ENCODE results near the gene WAC. TPM values are rescaled to one million over a fixed set of nuclear protein-coding genes. Genes with fewer than 3 reads are reported as not detected.

The WAC gene
- total and polyA plus RNA-seq, 2 experiments from 2014 or later = 59.4 to 116 TPM

DNA sequence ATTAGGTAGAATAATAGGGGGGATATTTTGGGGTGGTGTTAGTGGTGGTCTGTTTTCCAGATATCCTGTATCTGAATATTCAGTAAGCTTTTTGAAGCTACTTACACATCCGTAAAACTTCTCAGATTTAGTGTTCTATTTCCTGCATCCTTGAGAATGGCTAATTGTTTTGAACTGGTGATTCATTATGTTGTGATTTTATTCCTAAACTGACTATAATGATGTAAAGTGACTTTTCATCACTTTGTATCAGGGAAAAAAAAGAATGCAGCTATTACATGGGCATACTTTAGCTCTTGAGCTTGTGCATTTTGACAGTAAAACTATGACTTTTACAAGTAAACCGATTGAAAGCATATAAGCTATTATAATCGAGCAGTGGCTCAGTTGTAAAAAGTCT, 18.2 kb downstream of the WAC start:
- Histone ChIP-seq H2AFZ (no peak overlapping the region), H3K9me2 (ENCODE audit: insufficient read depth) (no peaks in the 10 kb centered on the region), H3K4me1 (ENCODE audit: insufficient read depth) (peaks cover 4% of the 10 kb centered on the region; the same call in 1 of the 2 replicates), H3K27ac (ENCODE audit: low read depth) (no peak overlapping the region), H3K36me3 (ENCODE audit: insufficient read depth) (peaks cover 8% of the 10 kb centered on the region; the same call in 1 of the 2 replicates), H3K4me2 (no peak overlapping the region), H3K4me3 (no peak overlapping the region), H3K27me3 (ENCODE audit: insufficient read depth) (no peaks in the 10 kb centered on the region), H3F3A (replicated peaks; ENCODE audit: low read depth) (no peaks in the 10 kb centered on the region), H3K79me2 (replicated peaks; ENCODE audit: insufficient read depth) (peaks cover 100% of the 10 kb centered on the region), H4K20me1 (replicated peaks; ENCODE audit: insufficient read depth) (peaks cover 64% of the 10 kb centered on the region)
- DNase-seq (ENCODE audit: low spot score) = no peak
- Mint-ChIP-seq H3K4me3 (no peak overlapping the region), H3K27ac (no peak overlapping the region), H3K4me1 (peaks cover 44% of the 10 kb centered on the region), H3K36me3 (ENCODE audit: low read depth) (peaks cover 69% of the 10 kb centered on the region), H3K9me3 (no peaks in the 10 kb centered on the region), H3K27me3 (ENCODE audit: insufficient read depth, low read depth, poor library complexity) (peaks cover 10% of the 10 kb centered on the region)
- ATAC-seq = no peak
- TF ChIP-seq, protein P1, sequence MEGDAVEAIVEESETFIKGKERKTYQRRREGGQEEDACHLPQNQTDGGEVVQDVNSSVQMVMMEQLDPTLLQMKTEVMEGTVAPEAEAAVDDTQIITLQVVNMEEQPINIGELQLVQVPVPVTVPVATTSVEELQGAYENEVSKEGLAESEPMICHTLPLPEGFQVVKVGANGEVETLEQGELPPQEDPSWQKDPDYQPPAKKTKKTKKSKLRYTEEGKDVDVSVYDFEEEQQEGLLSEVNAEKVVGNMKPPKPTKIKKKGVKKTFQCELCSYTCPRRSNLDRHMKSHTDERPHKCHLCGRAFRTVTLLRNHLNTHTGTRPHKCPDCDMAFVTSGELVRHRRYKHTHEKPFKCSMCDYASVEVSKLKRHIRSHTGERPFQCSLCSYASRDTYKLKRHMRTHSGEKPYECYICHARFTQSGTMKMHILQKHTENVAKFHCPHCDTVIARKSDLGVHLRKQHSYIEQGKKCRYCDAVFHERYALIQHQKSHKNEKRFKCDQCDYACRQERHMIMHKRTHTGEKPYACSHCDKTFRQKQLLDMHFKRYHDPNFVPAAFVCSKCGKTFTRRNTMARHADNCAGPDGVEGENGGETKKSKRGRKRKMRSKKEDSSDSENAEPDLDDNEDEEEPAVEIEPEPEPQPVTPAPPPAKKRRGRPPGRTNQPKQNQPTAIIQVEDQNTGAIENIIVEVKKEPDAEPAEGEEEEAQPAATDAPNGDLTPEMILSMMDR (conservative IDR thresholded peaks at IDR 0.05; ENCODE audit: low read depth in 2 of 2) = no peak
- TF ChIP-seq, protein P2, sequence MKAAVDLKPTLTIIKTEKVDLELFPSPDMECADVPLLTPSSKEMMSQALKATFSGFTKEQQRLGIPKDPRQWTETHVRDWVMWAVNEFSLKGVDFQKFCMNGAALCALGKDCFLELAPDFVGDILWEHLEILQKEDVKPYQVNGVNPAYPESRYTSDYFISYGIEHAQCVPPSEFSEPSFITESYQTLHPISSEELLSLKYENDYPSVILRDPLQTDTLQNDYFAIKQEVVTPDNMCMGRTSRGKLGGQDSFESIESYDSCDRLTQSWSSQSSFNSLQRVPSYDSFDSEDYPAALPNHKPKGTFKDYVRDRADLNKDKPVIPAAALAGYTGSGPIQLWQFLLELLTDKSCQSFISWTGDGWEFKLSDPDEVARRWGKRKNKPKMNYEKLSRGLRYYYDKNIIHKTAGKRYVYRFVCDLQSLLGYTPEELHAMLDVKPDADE (IDR thresholded peaks at IDR 0.05) = no peak
- TF ChIP-seq EZH2 (IDR thresholded peaks at IDR 0.05; ENCODE audit: low read depth, unreplicated experiment) (no peak), NANOG (IDR thresholded peaks at IDR 0.05; ENCODE audit: borderline replicate concordance) (no peak), ZNF114 (CRISPR knock-in tag; IDR thresholded peaks at IDR 0.05) (no peak), CREB1 (CRISPR knock-in tag; IDR thresholded peaks at IDR 0.05; ENCODE audit: low read depth) (no peak), JUNB (IDR thresholded peaks at IDR 0.05; ENCODE audit: unreplicated experiment) (no peak), ZNF331 (CRISPR knock-in tag; IDR thresholded peaks at IDR 0.05; ENCODE audit: low read depth) (no peak), POLR2AphosphoS5 (IDR thresholded peaks at IDR 0.05; ENCODE audit: low read depth) (no peak), EZH2phosphoT487 (IDR thresholded peaks at IDR 0.05; ENCODE audit: unreplicated experiment) (no peak)
- TF ChIP-seq, protein P3, sequence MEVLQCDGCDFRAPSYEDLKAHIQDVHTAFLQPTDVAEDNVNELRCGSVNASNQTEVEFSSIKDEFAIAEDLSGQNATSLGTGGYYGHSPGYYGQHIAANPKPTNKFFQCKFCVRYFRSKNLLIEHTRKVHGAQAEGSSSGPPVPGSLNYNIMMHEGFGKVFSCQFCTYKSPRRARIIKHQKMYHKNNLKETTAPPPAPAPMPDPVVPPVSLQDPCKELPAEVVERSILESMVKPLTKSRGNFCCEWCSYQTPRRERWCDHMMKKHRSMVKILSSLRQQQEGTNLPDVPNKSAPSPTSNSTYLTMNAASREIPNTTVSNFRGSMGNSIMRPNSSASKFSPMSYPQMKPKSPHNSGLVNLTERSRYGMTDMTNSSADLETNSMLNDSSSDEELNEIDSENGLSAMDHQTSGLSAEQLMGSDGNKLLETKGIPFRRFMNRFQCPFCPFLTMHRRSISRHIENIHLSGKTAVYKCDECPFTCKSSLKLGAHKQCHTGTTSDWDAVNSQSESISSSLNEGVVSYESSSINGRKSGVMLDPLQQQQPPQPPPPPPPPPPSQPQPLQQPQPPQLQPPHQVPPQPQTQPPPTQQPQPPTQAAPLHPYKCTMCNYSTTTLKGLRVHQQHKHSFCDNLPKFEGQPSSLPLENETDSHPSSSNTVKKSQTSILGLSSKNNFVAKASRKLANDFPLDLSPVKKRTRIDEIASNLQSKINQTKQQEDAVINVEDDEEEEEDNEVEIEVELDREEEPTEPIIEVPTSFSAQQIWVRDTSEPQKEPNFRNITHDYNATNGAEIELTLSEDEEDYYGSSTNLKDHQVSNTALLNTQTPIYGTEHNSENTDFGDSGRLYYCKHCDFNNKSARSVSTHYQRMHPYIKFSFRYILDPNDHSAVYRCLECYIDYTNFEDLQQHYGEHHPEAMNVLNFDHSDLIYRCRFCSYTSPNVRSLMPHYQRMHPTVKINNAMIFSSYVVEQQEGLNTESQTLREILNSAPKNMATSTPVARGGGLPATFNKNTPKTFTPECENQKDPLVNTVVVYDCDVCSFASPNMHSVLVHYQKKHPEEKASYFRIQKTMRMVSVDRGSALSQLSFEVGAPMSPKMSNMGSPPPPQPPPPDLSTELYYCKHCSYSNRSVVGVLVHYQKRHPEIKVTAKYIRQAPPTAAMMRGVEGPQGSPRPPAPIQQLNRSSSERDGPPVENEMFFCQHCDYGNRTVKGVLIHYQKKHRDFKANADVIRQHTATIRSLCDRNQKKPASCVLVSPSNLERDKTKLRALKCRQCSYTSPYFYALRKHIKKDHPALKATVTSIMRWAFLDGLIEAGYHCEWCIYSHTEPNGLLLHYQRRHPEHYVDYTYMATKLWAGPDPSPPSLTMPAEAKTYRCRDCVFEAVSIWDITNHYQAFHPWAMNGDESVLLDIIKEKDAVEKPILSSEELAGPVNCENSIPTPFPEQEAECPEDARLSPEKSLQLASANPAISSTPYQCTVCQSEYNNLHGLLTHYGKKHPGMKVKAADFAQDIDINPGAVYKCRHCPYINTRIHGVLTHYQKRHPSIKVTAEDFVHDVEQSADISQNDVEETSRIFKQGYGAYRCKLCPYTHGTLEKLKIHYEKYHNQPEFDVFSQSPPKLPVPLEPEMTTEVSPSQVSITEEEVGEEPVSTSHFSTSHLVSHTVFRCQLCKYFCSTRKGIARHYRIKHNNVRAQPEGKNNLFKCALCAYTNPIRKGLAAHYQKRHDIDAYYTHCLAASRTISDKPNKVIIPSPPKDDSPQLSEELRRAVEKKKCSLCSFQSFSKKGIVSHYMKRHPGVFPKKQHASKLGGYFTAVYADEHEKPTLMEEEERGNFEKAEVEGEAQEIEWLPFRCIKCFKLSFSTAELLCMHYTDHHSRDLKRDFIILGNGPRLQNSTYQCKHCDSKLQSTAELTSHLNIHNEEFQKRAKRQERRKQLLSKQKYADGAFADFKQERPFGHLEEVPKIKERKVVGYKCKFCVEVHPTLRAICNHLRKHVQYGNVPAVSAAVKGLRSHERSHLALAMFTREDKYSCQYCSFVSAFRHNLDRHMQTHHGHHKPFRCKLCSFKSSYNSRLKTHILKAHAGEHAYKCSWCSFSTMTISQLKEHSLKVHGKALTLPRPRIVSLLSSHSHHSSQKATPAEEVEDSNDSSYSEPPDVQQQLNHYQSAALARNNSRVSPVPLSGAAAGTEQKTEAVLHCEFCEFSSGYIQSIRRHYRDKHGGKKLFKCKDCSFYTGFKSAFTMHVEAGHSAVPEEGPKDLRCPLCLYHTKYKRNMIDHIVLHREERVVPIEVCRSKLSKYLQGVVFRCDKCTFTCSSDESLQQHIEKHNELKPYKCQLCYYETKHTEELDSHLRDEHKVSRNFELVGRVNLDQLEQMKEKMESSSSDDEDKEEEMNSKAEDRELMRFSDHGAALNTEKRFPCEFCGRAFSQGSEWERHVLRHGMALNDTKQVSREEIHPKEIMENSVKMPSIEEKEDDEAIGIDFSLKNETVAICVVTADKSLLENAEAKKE (CRISPR knock-in tag; IDR thresholded peaks at IDR 0.05) = no peak
